ENCODE data around the gene GRID2.

The GRID2 gene

GRCh38 chr4:93756101-93756500 lies 1452.3 kb downstream of the GRID2 start:
- DNase-seq (ENCODE audit: low spot score): no peak

- no peak for DNase-seq (ENCODE audit: low spot score)
Measured at GRCh38 chr4:93759506-93759905, 1455.7 kb downstream of the GRID2 start.

GRCh38 chr4:93760284-93760683 lies 1456.5 kb downstream of the GRID2 start:
- no peak for DNase-seq (ENCODE audit: low spot score)

GRCh38 chr4:93761286-93761685 lies 1457.5 kb downstream of the GRID2 start:
- DNase-seq (ENCODE audit: low spot score): no peak

- DNase-seq (ENCODE audit: low spot score): no peak
Measured at GRCh38 chr4:93764639-93765246, 1461.0 kb downstream of the GRID2 start.

- no peak for DNase-seq (ENCODE audit: low spot score)
Measured at GRCh38 chr4:93767917-93768316, 1464.2 kb downstream of the GRID2 start.

GRCh38 chr4:93770201-93770600 lies 1466.4 kb downstream of the GRID2 start:
- DNase-seq (ENCODE audit: low spot score): no peak

GRCh38 chr4:93771640-93772411 lies 1468.1 kb downstream of the GRID2 start:
- no peak for DNase-seq (ENCODE audit: low spot score)

GRCh38 chr4:93772858-93773257 lies 1469.1 kb downstream of the GRID2 start:
- DNase-seq (ENCODE audit: low spot score): no peak

- no peak for DNase-seq (ENCODE audit: low spot score)
Measured at GRCh38 chr4:93775551-93775950, 1471.8 kb downstream of the GRID2 start.

- no peak for DNase-seq (ENCODE audit: low spot score)
Measured at GRCh38 chr4:93776386-93777080, 1472.8 kb downstream of the GRID2 start.

- DNase-seq (ENCODE audit: low spot score): no peak
Measured at GRCh38 chr4:93777081-93777460, 1473.3 kb downstream of the GRID2 start.

GRCh38 chr4:93779228-93779627 lies 1475.5 kb downstream of the GRID2 start:
- no peak for DNase-seq (ENCODE audit: low spot score)

GRCh38 chr4:93780080-93780479 lies 1476.3 kb downstream of the GRID2 start:
- no peak for DNase-seq (ENCODE audit: low spot score)

GRCh38 chr4:93781198-93781597 lies 1477.4 kb downstream of the GRID2 start:
- DNase-seq (ENCODE audit: low spot score): no peak

GRCh38 chr4:93786149-93786548 lies 1482.4 kb downstream of the GRID2 start:
- no peak for DNase-seq (ENCODE audit: low spot score)

- no peak for DNase-seq (ENCODE audit: low spot score)
Measured at GRCh38 chr4:93788712-93789111, 1484.9 kb downstream of the GRID2 start.

- no peak for DNase-seq (ENCODE audit: low spot score)
Measured at GRCh38 chr4:93791570-93792195, 1487.9 kb downstream of the GRID2 start.

GRCh38 chr4:93802045-93802444 lies 1498.3 kb downstream of the GRID2 start:
- no peak for DNase-seq (ENCODE audit: low spot score)

- DNase-seq (ENCODE audit: low spot score): no peak
Measured at GRCh38 chr4:93809773-93810172, 1506.0 kb downstream of the GRID2 start.

GRCh38 chr4:93810340-93810992 lies 1506.7 kb downstream of the GRID2 start:
- no peak for DNase-seq (ENCODE audit: low spot score)

- no peak for DNase-seq (ENCODE audit: low spot score)
Measured at GRCh38 chr4:93813092-93813491, 1509.3 kb downstream of the GRID2 start.
